Neural progenitor cell (in vitro differentiated cells): ENCODE measurements around the gene FBXW8. TPM values are rescaled to one million over a fixed set of nuclear protein-coding genes. Genes with fewer than 3 reads are reported as not detected.

ENCODE experiments used
- DNase-seq: peaks from one replicate; pipeline ENCODE4 v3.0.0-alpha.2; 2016; ENCODE audit warnings: low spot score
- H2AFZ ChIP-seq: fragments of 200-600 bp; sonication (generic); replicated peaks from 2 replicates; pipeline ENCODE4 v1.6.1; 2016; ENCODE audit warnings: antibody characterized with exemption
- H3F3A ChIP-seq: fragments of 200-600 bp; sonication (generic); 2 replicates; pipeline ENCODE4 v1.6.1; 2016; ENCODE audit warnings: antibody characterized with exemption, low read depth
- H3K27ac ChIP-seq: fragments of 200-600 bp; sonication (generic); 2 replicates; pipeline ENCODE4 v1.5.1; 2016; ENCODE audit warnings: mild to moderate bottlenecking
- H3K27me3 ChIP-seq: fragments of 200-600 bp; sonication (generic); 2 replicates; pipeline ENCODE4 v1.6.1; 2016; ENCODE audit warnings: mild to moderate bottlenecking, moderate library complexity
- H3K36me3 ChIP-seq: fragments of 200-600 bp; sonication (generic); 2 replicates; pipeline ENCODE4 v1.5.1; 2016
- H3K4me1 ChIP-seq: fragments of 200-600 bp; sonication (generic); 2 replicates; pipeline ENCODE4 v1.6.1; 2016; ENCODE audit warnings: mixed run types
- H3K4me2 ChIP-seq: fragments of 200-600 bp; sonication (generic); 2 replicates; pipeline ENCODE4 v1.6.1; 2016
- H3K4me3 ChIP-seq: fragments of 200-600 bp; sonication (generic); 2 replicates; pipeline ENCODE4 v1.5.1; 2016
- H3K79me2 ChIP-seq: fragments of 200-600 bp; sonication (generic); 2 replicates; pipeline ENCODE4 v1.6.1; 2016; ENCODE audit warnings: low read depth
- H3K9ac ChIP-seq: fragments of 200-600 bp; sonication (generic); 2 replicates; pipeline ENCODE4 v1.6.1; 2016
- H3K9me3 ChIP-seq: fragments of 200-600 bp; sonication (generic); 2 replicates; pipeline ENCODE4 v1.5.1; 2016; ENCODE audit warnings: low read depth
- H4K20me1 ChIP-seq: fragments of 200-600 bp; sonication (generic); 2 replicates; pipeline ENCODE4 v1.6.1; 2016; ENCODE audit warnings: low read depth
- H3K27ac Mint-ChIP-seq: 3 replicates; pipeline ENCODE4 v1.8.0; 2021; ENCODE audit warnings: mixed read lengths
- H3K27me3 Mint-ChIP-seq: 2 replicates; pipeline ENCODE4 v1.8.0; 2022; ENCODE audit warnings: low read depth, mild to moderate bottlenecking, inconsistent platforms, moderate library complexity, mixed read lengths; ENCODE audit not compliant: insufficient read depth
- H3K36me3 Mint-ChIP-seq: 3 replicates; pipeline ENCODE4 v1.8.0; 2021; ENCODE audit warnings: mixed read lengths
- H3K4me1 Mint-ChIP-seq: 3 replicates; pipeline ENCODE4 v1.8.0; 2021; ENCODE audit warnings: mixed read lengths
- H3K4me3 Mint-ChIP-seq: 3 replicates; pipeline ENCODE4 v1.8.0; 2021; ENCODE audit warnings: mild to moderate bottlenecking, moderate library complexity, mixed read lengths
- H3K9me3 Mint-ChIP-seq: 3 replicates; pipeline ENCODE4 v1.8.0; 2020; ENCODE audit warnings: mixed read lengths
- CTCF ChIP-seq: fragments of 200-600 bp; sonication (generic); IDR thresholded peaks from 2 replicates; pipeline ENCODE4 v1.5.1; 2017; ENCODE audit warnings: antibody characterized with exemption, mild to moderate bottlenecking
- EZH2 ChIP-seq: fragments of 200-600 bp; sonication (generic); IDR thresholded peaks from 2 replicates; pipeline ENCODE4 v1.6.1; 2017; ENCODE audit warnings: antibody characterized with exemption, mild to moderate bottlenecking, moderate library complexity
- EZH2phosphoT487 ChIP-seq: fragments of 200-600 bp; sonication (generic); IDR thresholded peaks from 2 replicates; pipeline ENCODE4 v1.6.1; 2017; ENCODE audit warnings: antibody characterized with exemption
- total RNA-seq: library from RNA; depleted of rRNA; stranded (reverse); fragments of >200 nt; gene quantifications from 2 replicates; pipeline ENCODE4 v1.2.3, GENCODE V29; 2015; ENCODE audit warnings: low replicate concordance

Gene FBXW8
- total RNA-seq, 1 donor from 2014 or later: 20.7 TPM

GRCh38 chr12:116880817-116881324 lies 29.9 kb upstream of the FBXW8 start:
- Histone ChIP-seq H3K27ac (no peak overlapping the region), H2AFZ (no peak overlapping the region), H3K36me3 (no peaks in the 10 kb centered on the region), H3K27me3 (peaks cover 94% of the 10 kb centered on the region), H3K4me2 (peak overlapping the region; percentile 99), H3F3A (peaks cover 46% of the 10 kb centered on the region), H4K20me1 (peaks cover 34% of the 10 kb centered on the region), H3K79me2 (no peaks in the 10 kb centered on the region), H3K4me3 (peak overlapping the region; percentile 63), H3K9me3 (no peaks in the 10 kb centered on the region), H3K4me1 (peaks cover 41% of the 10 kb centered on the region), H3K9ac (no peak overlapping the region)
- no peaks in the 10 kb centered on the region for H3K36me3 Mint-ChIP-seq
- H3K9me3 Mint-ChIP-seq: no peaks in the 10 kb centered on the region
- TF ChIP-seq EZH2phosphoT487: no peak
- no peak for TF ChIP-seq EZH2
- no peak for TF ChIP-seq CTCF
- H3K27ac Mint-ChIP-seq: no peak overlapping the region
- peaks cover 72% of the 10 kb centered on the region for H3K27me3 Mint-ChIP-seq
- peak; percentile 75 for DNase-seq
- H3K4me3 Mint-ChIP-seq: peak overlapping the region; percentile 88
- peaks cover 37% of the 10 kb centered on the region for H3K4me1 Mint-ChIP-seq

GRCh38 chr12:116881325-116881876 lies 29.3 kb upstream of the FBXW8 start, which contains the start of gene HRK:
HRK (minus strand) TSS chr12:116881441; CDS start chr12:116881307, 134 bp downstream.
- Mint-ChIP-seq H3K36me3 (no peaks in the 10 kb centered on the region), H3K27ac (no peak within 1 kb of the TSS), H3K9me3 (no peaks in the 10 kb centered on the region), H3K4me3 (peak within 1 kb of the TSS; percentile 88), H3K27me3 (peaks cover 73% of the 10 kb centered on the region), H3K4me1 (peaks cover 32% of the 10 kb centered on the region)
- H3K4me1 ChIP-seq: peaks cover 38% of the 10 kb centered on the region
- H3K27me3 ChIP-seq: peaks cover 99% of the 10 kb centered on the region
- peak within 1 kb of the TSS; percentile 63 for H3K4me3 ChIP-seq
- peaks cover 34% of the 10 kb centered on the region for H4K20me1 ChIP-seq
- no peak within 1 kb of the TSS for H3K9ac ChIP-seq
- TF ChIP-seq EZH2phosphoT487: no peak
- no peaks in the 10 kb centered on the region for H3K79me2 ChIP-seq
- H2AFZ ChIP-seq: no peak within 1 kb of the TSS
- peaks cover 41% of the 10 kb centered on the region for H3F3A ChIP-seq
- DNase-seq: no peak
- H3K9me3 ChIP-seq: no peaks in the 10 kb centered on the region
- H3K4me2 ChIP-seq: peak within 1 kb of the TSS; percentile 99
- no peaks in the 10 kb centered on the region for H3K36me3 ChIP-seq
- H3K27ac ChIP-seq: no peak within 1 kb of the TSS

DNA sequence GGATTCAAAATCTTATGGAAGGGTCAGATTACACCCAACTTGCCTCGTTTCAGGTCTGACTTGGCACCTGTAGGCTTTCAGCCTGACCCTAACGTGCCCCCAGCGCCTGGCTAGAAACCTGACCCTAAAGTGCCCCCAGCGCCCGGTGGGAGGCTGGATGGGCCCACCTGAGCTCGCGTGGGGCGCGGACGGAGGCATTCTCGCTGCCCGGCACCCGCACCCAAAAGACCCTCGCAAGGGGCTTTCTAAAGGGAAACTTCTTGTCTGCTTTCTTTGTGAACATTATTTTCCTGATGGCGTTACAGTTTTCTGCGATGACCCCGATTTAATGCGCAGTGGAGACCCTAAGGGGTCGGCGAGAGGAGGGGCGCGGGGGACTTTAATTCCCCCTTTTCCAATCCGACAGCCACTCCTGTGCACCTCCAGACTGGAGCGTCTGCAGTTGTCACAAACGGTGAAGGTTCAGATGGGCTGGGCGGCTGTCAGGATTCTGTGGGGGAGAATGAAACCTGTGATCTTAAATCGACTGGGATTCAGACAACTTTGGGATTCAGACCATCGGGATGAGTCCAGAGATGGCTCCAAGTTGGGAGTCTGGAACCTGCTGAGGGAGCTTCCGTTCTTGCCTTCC lies 28.8 kb upstream of the FBXW8 start:
- H3K4me3 Mint-ChIP-seq: peak overlapping the region; percentile 85
- Histone ChIP-seq H3K79me2 (no peaks in the 10 kb centered on the region), H3K4me2 (peak overlapping the region; percentile 99), H3K27ac (no peak overlapping the region), H3K36me3 (no peaks in the 10 kb centered on the region), H2AFZ (no peak overlapping the region), H3F3A (peaks cover 35% of the 10 kb centered on the region), H3K9me3 (no peaks in the 10 kb centered on the region), H3K27me3 (peaks cover 94% of the 10 kb centered on the region), H3K4me3 (peak overlapping the region; percentile 63), H3K9ac (no peak overlapping the region), H3K4me1 (peaks cover 33% of the 10 kb centered on the region), H4K20me1 (peaks cover 34% of the 10 kb centered on the region)
- H3K4me1 Mint-ChIP-seq: peaks cover 26% of the 10 kb centered on the region
- no peak overlapping the region for H3K27ac Mint-ChIP-seq
- DNase-seq: peak; percentile 25
- H3K9me3 Mint-ChIP-seq: no peaks in the 10 kb centered on the region
- TF ChIP-seq CTCF (no peak), EZH2phosphoT487 (peak; percentile 85), EZH2 (peak; percentile 93)
- H3K36me3 Mint-ChIP-seq: no peaks in the 10 kb centered on the region
- H3K27me3 Mint-ChIP-seq: peaks cover 70% of the 10 kb centered on the region

DNA sequence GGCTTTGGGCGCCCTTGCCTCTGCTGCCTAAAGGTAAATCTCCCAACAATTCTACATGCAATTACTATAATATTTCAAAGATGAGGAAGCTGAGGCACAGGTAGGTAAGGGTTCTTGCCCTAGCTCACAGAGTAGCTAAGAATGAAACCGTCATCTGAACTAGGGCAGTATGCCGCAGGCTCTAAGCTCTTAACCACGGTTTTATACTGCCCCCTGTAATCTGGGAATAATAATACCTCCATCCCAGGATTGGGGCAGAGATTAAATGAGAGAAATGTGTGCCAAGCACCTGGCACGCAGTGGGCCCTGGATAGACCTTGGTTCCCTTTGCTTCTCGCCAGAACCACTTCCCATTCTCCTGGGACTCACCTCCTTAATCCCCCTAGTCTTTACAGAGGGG lies 28.0 kb upstream of the FBXW8 start:
- no peaks in the 10 kb centered on the region for H3K36me3 Mint-ChIP-seq
- Histone ChIP-seq H3K36me3 (no peaks in the 10 kb centered on the region), H3K9ac (no peak overlapping the region), H3K27me3 (peaks cover 86% of the 10 kb centered on the region), H3K4me2 (peak overlapping the region; percentile 99), H3K4me1 (peaks cover 33% of the 10 kb centered on the region), H3K79me2 (no peaks in the 10 kb centered on the region), H3F3A (peaks cover 28% of the 10 kb centered on the region), H3K4me3 (no peak overlapping the region), H3K27ac (no peak overlapping the region), H2AFZ (no peak overlapping the region), H4K20me1 (peaks cover 34% of the 10 kb centered on the region), H3K9me3 (no peaks in the 10 kb centered on the region)
- H3K9me3 Mint-ChIP-seq: no peaks in the 10 kb centered on the region
- no peak overlapping the region for H3K27ac Mint-ChIP-seq
- peaks cover 64% of the 10 kb centered on the region for H3K27me3 Mint-ChIP-seq
- peaks cover 24% of the 10 kb centered on the region for H3K4me1 Mint-ChIP-seq
- TF ChIP-seq EZH2phosphoT487: no peak
- TF ChIP-seq CTCF: peak; percentile 43
- TF ChIP-seq EZH2: no peak
- DNase-seq: peak; percentile 49
- peak overlapping the region; percentile 85 for H3K4me3 Mint-ChIP-seq
